ENCODE results near the gene DNASE1L3.
A peak's percentile ranks its signal among the peaks of the same experiment; 100 is the strongest.

DNASE1L3 gene

DNA sequence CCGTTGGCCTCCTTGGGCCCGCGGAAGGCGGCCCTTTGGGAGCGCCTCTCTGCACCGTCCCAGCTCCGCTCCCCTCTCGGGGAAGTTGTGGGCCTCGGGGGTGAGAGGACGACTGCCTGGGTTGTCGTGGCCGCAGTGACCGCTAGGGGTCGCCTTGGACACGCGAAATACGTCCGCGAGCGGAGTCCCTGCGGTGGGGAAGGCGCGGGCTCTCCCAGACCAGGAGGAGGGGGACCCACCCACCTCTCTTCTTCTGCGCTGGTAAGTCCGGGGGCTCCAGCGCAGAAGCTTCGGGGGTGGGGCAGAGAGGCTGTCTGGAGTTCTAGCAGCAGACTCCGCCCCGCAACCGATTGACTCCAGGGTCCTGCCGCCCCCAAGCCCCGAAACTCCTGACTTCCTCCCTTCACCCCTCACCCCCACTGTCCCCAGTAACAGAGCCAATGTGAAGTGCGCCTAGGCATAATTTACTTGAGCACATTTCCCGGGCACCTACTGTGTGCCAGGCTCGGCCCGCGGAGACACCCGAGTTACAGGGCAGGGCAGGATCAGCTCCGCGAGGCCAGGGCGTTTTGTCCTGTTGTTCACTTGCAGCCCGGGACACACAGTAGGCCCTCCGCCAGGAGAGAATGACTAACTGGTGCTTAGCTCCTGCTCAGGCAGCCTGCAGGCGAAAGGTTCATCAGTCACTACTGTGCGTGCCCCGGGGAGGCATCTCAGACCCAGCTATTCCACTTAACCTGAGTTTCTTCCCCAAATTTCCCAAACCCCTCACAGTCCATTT, 32.8 kb downstream of the DNASE1L3 start:
- peak; percentile 18 for DNase-seq

DNA sequence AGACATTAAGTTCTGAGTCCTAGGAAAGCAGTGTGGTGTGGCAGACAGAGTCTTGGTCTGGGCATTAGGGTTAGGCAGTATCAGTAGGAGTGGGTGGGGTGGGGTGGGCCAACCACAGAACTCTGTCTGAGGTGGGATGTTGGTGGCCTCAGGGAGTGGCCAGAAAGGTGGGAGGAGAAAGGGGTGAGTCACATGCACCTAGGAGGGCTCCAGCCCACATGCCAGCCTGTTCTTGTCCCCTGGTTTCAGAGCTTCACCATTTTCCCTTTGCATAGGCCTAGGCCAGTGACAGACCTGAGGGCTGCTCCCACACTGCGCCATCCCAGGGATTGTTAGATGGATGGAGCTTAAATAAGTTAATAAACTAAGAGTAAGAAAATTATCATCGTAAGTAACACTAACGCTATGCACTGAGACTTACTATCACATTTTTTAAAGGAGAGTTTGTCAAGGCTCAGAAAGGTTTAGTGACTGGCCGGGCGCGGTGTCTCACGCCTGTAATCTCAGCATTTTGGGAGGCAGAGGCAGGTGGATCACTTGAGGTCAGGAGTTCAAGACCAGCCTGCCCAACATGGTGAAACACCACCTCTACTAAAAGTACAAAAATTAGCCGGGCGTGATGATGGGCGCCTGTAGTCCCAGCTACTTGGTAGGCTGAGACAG, 33.8 kb downstream of the DNASE1L3 start:
- DNase-seq: no peak

DNA sequence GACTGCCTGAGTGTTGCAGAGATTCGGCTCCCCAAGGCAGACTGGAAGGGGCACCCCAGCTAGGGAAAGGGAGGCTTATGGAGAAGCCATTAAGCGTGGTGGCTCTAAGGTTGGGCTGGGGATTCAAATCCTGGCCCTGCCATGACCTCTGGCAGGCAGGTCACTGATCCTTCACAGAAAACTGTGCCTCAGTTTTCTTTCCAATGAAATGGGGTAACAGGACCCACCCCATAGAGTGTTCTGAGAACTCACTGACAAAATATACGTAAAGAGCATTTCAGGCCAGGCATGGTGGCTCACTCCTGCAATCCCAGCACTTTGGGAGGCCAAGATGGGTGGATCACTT, 34.6 kb downstream of the DNASE1L3 start:
- DNase-seq: no peak

DNA sequence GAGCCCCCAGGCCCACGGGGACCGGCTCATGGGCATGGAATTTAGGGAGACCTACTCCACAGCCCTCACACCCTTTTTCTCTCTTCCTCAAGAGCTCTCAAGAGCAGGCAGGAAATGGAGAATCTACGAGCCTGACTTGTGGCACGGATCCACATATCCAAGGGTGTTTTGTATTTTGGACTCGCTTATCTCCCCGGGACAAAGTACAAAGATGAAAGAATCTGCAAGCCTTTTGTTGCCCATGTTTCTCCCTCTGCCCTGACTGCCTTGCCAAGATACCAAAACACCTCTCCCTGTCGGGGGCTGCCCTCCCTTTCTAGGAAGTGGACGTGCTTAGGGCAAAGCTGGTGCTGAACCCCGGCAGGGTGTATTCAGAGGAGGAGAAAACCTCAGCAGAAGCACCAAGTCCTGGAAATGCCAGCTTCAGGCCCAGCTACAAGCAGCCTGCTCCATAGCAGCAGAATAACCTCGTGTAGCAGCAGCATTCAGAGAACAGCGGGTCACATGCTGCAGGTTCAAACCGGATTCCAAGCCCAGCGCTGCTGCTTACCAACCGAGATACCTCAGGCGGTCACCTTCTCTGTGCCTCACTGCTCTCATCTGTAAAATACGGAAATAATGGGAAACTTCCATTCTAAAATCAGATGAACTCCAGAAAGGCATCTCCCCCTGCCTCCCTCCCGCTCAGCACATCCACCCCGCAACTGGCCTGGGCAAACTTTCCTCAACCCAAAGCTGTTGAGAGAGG, 35.2 kb downstream of the DNASE1L3 start:
- no peak for DNase-seq

DNA sequence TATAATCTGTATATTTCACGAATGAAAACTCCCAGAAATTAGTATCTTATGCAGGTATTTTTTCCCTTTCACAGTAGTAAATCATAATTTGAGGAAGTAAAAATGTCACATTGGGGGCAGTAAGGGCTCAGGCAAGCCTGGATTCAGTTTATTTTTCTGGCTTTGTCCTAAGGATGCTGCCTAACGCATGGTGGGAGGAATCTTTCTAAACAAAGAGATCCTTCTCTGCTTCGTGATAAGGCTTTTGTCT, 35.7 kb downstream of the DNASE1L3 start:
- no peak for DNase-seq

DNA sequence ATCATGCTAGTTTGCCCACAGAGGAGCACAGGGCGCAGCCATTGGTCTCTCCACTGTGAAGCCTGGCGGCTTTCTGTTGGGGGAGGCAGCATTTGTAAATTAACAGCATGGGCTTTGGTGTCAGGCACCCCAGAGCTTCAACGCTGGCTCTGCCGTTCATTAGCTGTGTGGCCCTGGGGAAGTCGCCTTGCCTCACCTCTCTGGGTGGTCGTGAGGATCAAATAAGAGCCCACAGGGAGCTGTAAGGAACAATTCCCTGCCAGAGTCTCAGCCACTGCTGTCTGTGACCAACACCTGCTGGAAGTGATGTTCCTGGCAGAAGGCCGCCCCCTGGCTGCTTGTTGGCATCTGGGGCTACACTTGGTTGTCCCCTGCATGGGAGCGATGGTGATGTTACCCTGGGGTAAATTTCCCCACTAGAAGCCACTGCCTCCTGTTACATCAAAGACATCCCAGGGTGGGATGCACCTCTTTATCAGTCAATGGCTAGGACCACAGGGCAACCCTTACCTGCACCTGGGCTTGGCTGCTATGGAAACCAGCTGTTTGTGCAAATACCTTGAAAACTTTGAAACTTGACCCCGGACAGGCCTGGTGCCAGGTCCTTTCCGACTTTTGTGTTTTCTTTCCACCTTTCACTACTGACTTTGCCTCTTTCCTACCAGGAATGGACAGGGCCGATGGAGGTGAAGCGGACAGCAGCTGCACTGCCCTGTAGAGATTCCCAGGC, 36.9 kb downstream of the DNASE1L3 start:
- no peak for DNase-seq

DNA sequence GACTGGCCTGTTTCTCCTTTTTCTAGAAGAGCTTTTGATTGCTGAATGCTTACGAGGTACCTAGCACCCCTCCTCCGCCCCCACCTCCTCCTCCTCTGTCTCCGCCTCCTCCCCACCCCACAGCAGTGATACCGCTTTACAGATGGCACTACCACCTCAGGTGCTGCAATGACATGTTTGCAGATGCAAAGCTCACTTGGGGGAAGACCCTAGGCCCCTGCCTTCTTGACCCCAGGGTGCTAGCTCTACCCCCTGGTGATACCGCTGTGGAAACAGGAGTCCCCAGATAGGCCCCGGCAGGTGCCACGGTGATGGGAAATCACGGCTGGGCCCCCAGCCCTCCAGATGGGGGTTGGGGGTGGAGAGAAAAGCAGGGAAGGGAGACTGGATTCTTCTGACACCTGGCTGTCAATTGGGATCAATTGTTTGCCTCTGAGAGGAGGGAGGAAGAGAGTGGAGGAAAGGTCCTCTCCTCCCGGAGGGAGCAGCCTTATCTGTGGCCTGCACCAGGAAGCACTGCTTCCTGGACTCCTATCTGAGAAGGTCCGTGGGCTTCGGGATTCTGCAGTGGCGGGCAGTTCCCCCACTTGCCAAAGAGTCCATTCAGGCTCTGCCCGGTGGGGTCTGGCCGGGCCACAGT, 37.6 kb downstream of the DNASE1L3 start:
- no peak for DNase-seq

DNA sequence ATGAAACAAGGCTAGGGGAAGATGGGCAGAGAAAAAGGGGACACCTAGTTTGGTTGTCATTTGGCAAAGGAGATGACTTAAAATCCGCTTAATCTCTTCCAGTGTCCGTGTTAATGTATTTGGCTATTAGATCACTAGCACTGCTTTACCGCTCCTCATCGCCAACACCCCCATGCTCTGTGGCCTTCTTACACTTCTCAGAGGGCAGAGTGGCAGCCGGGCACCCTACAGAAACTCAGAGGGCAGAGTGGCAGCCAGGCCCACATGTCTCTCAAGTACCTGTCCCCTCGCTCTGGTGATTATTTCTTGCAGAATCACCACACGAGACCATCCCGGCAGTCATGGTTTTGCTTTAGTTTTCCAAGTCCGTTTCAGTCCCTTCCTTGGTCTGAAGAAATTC, 39.6 kb downstream of the DNASE1L3 start:
- no peak for DNase-seq

DNA sequence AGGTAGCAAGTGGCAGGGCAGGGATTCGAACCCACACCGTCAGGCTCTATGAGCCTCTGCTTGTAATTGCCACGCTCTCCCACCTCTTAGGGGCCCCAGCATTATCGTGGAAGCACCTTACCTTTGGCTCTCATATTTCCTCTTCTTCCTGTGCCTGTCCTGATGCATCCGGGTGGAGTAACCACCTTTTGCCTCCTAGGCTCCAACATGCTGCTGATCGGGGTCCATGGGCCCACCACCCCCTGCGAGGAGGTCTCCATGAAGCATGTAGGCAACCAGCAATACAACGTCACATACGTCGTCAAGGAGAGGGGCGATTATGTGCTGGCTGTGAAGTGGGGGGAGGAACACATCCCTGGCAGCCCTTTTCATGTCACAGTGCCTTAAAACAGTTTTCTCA, 40.4 kb downstream of the DNASE1L3 start:
- no peak for DNase-seq

DNA sequence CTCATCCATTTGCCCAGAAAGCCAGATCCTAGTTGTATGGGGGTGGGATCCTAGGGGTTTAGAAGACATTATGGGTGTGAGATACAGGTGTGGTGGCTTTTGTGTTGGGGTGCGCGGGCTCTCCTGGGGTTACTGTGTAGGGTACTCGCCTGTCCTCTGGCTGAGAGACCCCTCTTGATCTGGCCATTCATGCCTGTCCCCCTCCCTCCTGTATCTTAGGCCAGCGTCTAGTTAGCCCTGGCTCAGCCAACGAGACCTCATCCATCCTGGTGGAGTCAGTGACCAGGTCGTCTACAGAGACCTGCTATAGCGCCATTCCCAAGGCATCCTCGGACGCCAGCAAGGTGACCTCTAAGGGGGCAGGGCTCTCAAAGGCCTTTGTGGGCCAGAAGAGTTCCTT, 41.4 kb downstream of the DNASE1L3 start:
- no peak for DNase-seq

DNA sequence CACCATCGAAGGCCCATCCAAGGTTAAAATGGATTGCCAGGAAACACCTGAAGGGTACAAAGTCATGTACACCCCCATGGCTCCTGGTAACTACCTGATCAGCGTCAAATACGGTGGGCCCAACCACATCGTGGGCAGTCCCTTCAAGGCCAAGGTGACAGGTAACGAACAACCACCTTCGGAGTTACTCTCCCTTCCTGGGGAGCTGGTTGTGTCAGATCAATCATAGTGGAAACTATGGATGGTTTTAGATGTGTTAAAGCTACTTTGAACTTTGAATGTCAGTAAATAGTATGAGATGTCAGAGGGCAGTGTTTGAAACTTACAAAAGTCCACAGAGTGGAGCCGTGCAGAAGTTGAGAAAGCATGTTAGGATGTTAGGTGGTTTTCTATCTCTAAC, 42.3 kb downstream of the DNASE1L3 start:
- no peak for DNase-seq

DNA sequence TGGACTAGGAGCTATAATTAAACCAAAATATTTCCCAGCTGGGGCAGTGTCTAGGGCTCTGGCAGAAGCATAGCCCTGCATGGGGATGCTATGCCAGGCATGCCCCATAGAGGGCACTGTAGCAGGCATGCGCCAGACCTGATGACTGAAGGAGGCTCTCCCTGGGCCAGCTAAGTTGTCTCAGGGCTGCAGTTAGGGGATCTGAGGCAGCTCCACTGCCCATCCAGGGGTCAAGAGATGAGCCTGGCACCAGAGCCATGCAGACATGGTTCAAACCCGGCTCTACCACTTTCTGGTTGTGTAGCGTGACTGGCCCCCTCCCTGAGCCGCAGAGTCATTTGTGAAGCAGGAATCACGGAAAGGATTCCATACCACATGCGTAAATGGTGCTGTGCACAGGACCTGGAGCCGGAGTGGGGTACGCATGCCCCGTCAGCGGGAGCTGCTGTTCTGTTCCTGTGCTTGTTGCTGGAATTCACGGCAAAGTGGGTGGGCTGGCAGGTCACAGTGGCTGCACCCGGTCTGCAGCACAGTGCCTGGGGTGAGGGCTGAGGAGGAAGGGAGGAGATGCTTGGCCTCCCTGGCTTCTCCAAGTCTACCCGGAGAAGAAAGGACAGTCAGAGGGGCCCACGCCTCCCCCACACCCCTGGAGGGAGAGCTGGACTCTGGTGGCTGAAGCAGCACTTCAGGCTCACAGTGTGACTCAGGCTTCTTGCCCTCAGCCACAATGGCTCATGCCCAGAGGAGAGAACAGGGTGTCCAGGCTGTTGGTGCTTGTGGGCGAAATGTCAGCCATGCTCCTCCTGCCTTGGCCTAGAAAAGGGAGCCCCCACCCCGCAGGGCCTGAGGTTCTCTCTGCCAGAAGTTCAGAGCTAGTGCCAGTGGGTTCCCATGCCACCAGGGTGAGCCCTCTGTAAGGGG, 43.1 kb downstream of the DNASE1L3 start:
- no peak for DNase-seq

DNA sequence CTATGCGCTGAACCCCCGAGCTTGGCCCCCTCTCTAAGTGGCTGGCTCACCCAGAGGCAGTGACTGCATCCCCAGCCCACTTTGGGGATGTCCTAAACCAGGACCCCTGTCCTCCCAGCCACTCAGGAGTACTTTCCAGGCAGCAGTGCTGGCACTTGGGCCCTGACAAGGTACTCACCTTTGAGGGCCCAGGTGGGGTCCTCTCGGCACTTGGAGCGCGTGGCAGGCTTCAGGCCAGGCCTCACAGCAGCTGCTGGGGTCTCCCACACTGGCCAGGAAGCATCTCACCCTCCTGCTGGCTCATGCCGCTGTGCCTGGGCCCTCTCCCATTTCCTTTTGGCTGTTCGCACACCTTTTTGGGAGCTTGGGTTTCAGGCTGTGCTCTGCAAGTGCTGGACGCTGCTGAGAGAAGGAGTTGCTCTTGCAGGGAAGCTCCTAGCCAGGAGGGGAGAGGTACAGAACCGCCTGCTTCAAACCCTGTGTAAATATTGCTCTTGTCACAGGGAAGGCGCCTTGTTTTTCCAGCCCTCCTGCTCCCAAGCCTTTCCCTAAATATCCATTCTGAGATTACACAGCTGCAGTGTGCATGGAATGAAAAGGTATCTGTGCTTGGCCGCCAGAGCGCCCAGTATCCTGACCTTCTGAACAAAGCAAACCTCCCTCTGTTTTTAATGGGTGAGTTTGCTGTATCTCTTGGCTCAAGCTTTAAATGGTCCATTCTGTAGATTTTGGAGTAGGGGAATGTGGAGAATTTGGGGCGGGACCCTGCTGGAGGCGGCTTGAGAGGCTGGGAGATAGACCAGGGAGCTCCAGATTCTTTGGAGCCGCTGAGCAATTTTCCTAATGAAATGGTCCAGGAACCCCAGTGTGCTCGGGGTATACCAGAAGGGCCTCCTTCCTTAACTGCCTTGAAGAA, 45.6 kb downstream of the DNASE1L3 start:
- peak; percentile 5 for DNase-seq

DNA sequence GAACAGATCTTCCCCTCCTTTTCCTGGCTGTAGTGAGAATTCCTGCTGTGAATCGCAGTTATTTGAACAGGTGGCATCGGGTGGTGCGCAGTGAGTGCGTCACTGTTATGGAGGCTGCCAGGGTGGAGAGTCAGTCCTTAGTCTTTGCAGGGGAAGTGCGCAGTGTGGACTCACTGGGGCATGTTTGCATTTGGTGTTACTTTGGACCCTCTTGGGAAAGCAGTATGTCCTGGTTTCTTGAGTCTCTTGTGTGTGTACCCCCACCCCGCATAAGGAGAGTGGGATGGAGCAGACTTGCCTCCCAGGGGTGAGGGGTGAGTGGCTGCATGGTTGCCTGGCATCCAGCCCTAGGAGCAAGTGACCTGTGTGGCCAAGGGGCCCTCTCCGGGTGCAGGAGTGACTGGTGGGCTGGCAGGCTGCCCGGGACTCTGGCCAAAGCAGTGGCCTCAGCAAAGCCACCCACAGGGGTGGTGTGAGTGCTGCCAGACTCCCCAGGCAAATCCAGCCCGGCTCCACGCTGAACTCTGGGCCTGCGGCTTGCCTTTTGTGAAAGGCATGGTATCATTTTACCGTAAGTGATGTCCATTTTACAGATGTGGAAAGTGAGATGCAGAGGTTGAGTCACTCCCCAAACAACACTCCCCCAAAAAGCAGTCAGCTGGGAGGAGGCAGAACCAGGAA, 46.4 kb downstream of the DNASE1L3 start:
- DNase-seq: peak; percentile 66

DNA sequence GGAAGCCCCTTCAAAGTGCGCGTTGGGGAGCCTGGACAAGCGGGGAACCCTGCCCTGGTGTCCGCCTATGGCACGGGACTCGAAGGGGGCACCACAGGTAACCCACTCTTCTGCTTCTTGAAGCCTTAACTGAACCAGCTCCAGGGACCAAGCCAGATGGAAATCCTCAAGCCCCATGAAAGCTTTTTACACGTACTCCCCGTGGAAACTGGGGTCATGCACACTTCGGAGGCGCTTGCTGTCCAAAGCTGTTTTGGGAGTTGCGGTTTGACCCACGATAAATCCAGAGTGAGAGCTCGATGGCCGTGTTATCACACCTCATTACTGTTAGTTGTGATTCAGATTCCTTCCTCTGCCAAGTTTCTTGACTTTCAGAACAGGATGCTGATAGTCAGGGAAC, 47.5 kb downstream of the DNASE1L3 start:
- no peak for DNase-seq

DNA sequence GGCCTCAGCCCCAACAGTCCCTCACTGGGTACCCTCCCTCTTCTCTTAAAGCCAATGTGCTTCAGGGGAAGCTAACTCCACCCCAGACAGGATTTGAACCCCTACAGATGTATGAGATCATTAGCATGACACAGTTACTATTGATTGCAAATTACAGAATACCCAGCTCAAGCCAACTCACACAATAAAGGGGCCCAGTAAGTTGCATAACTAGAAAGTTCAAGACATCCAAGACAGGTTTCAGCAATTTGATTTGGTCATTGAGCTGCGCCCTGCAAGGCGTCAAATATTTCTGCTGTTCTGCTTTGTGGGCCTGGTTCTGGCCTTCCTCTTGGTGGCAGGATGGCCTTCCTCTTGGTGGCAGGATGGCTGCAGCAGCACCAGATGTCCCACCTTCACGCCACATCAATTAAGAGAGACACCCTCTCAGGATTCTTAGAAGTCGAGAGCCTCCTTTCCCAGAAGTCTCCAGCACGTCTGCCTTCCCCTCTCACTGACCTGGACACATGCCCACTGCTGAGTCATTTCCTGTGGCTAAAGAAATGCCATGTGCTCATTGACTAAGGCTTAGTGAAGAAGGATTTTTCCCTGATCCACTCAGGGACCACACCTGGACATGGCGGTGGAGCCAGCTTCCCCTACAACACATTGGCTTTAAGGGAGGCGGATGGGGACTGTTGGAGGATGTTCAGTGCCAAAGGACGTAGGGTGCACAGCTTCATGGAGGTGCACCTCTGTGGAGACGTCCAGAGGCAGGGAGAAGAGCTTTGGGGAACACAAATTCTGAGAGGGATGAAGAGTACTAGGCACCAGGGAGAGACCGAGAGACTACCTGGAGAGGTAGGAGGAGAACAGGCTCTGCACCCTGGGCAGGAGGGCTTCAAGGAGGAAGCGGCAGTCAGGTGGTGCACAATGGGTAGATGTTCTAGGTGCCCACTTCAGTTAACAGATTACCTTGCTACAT, 49.1 kb downstream of the DNASE1L3 start:
- no peak for DNase-seq

DNA sequence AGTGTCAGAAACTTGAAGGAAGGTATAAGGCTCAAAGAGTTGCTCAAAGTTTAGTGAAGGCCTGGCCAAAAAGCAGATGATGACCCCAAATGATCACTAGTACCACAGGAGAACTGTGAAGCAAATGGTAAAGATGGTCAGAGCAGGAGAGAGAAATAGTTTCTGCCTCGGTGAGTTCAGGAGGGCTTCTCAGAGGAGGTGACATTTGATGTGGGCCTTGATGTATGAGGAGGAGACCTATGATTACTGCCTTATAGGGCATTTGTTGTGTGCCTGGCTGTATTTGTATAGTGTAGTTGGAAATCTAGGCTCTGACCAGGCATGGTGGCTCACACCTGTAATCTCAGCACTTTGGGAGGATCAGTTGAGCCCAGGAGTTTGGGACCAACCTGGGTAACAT, 50.4 kb downstream of the DNASE1L3 start:
- DNase-seq: no peak

DNA sequence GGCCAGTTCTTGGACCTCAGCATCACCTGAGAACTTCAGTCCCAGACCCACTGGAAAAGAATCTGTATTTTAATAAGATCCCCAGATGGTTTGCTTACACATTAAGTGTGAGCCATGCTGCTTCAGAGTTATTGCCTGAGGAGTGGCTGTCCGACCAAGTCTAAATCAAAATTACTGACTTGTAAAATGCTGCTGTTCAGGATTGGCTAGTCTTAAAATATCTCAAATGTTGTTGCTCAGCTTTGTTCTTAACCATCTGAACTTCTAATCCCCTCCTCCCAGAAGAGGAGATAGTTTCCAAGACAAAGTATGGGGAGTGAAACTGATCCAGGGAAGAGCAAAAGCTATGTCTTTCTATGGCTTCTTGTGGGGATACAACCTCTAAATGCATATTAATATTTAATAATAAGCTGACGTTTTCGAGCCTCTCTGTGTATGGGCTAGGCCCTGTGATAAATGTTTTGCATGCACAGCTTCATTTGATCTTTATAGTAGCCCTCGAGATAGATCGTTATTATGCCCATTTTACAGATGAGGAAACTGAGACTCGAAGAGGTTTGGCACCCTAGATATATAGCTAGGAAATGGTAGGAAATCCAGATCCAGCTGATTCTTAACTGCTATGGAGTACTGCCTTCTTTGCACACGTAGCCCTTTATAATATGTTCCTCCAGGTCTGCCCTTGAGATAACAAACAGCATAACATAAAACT, 52.2 kb downstream of the DNASE1L3 start:
- no peak for DNase-seq

Measured in NCI-H774 (cell line).